IPS-15b (cell line): Measurements from ENCODE around the gene SNX32.

Experiments used
- H3K27me3 ChIP-seq: one replicate; pipeline ENCODE4 v1.6.1; 2013; ENCODE audit warnings: low read length; ENCODE audit not compliant: control insufficient read depth, insufficient read depth
- H3K36me3 ChIP-seq: one replicate; pipeline ENCODE4 v1.6.1; 2013; ENCODE audit warnings: low read length; ENCODE audit not compliant: control insufficient read depth, insufficient read depth
- H3K4me1 ChIP-seq: one replicate; pipeline ENCODE4 v1.6.1; 2013; ENCODE audit warnings: mild to moderate bottlenecking, low read length; ENCODE audit not compliant: control insufficient read depth, insufficient read depth
- H3K4me3 ChIP-seq: one replicate; pipeline ENCODE4 v1.5.1; 2013; ENCODE audit warnings: low read depth, low read length
- H3K9ac ChIP-seq: one replicate; pipeline ENCODE4 v1.6.1; 2013; ENCODE audit warnings: low read depth, mild to moderate bottlenecking, low read length
- H3K9me3 ChIP-seq: one replicate; pipeline ENCODE4 v1.6.1; 2013; ENCODE audit warnings: mild to moderate bottlenecking, low read length; ENCODE audit not compliant: control insufficient read depth, insufficient read depth

Gene SNX32

GRCh38 chr11:65869643-65870306, 36.0 kb downstream of the SNX32 start:
- no peaks in the 10 kb centered on the region for H3K4me1 ChIP-seq
- peaks cover 15% of the 10 kb centered on the region for H3K27me3 ChIP-seq
- peaks cover 8% of the 10 kb centered on the region for H3K36me3 ChIP-seq
- H3K9me3 ChIP-seq, result no peaks in the 10 kb centered on the region
- H3K9ac ChIP-seq, result no peak overlapping the region
- H3K4me3 ChIP-seq, result no peak overlapping the region

GRCh38 chr11:65870307-65870658, 36.5 kb downstream of the SNX32 start:
- Histone ChIP-seq H3K9me3 (no peaks in the 10 kb centered on the region), H3K4me3 (no peak overlapping the region), H3K4me1 (no peaks in the 10 kb centered on the region), H3K36me3 (peaks cover 5% of the 10 kb centered on the region), H3K27me3 (peaks cover 15% of the 10 kb centered on the region), H3K9ac (no peak overlapping the region)

DNA sequence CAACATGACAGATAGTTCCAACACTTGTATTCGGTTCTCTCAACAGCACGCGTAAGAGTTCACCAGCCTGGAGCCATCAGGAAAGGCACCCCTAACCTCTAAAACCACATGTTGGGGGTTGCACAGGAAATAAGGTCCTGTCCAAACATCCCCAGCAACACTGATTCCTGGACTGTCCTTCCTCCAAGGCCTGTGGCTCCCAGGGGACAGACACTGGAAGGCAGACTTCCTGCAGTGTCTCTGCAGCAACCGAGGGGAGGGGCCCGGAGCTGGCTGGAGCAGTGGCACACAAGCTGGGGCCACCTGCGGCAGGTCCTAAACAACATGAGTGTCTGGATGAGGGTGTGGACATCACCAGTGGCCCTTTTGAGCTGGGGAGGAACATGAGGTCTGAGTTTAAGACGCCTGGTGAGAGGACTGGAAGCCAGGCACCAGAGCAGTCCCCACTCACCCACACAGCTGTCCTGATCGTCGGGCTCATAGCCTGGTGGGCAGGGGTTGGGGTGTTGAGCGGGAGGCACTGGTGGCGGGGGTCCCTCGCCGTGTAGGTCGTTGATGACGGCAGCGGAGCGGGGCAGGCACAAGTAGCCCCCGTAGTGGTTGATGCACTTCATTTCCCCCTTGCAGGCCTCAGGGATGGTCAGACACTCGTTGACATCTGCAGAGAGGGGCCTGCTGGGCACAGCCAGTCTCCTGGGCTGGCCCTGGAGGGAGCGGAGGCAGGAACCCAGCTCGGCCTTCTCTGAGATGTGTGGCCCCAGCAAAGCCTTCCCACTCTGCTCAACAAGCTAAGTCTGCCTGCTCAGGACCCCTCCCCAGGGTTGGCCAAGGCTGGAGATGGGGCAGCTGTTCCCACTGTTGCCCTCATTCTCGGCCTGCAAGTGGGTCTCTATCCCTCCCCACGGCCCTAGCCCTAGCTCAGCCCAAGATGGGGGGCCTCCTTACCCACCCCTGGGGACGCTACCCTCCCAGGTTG, 37.2 kb downstream of the SNX32 start:
- Histone ChIP-seq H3K4me3 (no peak overlapping the region), H3K9ac (no peak overlapping the region), H3K27me3 (peaks cover 15% of the 10 kb centered on the region), H3K9me3 (no peaks in the 10 kb centered on the region), H3K36me3 (no peaks in the 10 kb centered on the region), H3K4me1 (no peaks in the 10 kb centered on the region)

- Histone ChIP-seq H3K9me3 (no peaks in the 10 kb centered on the region), H3K9ac (no peak overlapping the region), H3K36me3 (no peaks in the 10 kb centered on the region), H3K27me3 (peaks cover 15% of the 10 kb centered on the region), H3K4me3 (peak overlapping the region; percentile 32), H3K4me1 (no peaks in the 10 kb centered on the region)
These were observed 38.2 kb downstream of the SNX32 start for GRCh38 chr11:65871811-65872548.

DNA sequence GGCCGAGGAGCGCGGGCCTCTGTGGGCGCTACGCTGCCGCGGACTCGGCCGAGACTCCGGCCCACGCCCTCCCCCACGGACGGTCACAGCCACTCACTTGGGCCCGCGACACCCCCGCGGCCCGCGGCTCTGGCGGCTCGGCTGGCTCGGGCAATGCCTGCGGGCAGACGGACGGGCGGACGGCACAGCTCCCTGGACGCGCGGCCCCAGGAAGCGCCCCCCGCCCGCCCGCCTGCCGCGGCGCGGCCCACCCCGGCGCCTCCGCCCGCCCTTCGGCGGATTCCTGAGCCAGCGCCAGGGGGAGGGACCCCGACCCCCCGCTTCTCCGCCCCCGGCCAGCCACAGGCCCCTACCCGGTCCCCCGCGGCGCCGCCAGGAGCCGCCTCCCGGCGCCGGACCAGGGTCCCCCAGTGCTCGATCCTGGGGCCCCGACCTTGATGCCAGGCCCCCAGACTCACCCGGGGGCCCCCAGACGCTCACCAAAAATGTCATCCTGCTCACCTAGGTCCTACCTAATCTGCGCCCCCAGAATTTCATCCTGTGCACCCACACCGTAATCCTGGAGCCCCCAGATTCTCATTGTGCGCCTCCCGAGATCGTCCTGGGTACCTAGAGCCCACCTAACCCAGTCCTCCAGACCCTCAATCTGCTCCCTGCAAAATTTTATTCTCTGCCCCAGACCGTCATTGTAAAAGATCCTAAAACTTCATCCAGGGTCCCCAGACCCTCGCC, 39.0 kb downstream of the SNX32 start, which contains the start of gene EFEMP2:
Gene EFEMP2 (minus strand): TSS at position 215 of the 732 bp plus-strand sequence. CDS start 446 bp downstream, outside the sequence.
- Histone ChIP-seq H3K9ac (no peak within 1 kb of the TSS), H3K4me3 (peak within 1 kb of the TSS; percentile 82), H3K4me1 (no peaks in the 10 kb centered on the region), H3K36me3 (no peaks in the 10 kb centered on the region), H3K9me3 (no peaks in the 10 kb centered on the region), H3K27me3 (peaks cover 15% of the 10 kb centered on the region)

DNA sequence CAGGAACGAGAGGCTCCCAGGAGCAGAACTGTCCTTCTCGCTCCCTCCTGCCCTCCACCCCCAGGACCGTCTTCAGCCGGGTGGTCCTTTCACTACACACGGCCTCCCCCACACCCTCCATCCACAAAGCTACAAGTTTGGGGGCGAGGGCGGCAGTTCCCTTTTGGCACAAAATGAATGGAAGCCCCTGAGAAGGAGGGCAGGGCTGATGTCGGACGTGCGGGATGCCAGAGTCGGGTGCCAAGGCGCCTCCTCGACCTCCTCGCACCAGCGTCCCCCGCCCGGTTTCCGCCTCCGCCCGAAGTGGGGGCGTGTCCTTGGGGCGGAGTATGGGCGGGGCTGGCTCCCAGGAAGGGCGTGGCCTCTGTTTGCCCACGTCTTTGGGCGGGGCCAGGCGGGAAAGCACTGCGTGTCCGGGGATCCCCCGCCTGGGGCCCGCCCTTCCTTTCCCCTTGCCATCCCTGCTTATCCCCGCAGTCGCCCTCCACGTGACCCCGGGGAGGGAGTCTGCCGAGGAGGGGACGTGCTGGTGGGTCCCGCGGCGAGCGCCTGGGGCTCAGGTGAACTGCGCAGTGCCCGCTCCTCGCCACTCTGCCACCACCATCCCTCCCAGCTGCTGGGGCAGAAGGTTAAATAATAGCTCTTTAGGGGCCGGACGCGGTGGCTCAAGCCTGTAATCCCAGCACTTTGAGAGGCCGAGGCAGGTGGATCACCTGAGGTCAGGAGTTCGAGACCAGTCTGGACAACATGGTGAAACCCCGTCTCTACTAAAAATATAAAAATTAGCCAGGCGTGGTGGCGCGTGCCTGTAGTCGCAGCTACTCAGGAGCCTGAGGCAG, 39.8 kb downstream of the SNX32 start:
- H3K4me3 ChIP-seq, result peak overlapping the region; percentile 82
- H3K27me3 ChIP-seq, result peaks cover 14% of the 10 kb centered on the region
- H3K4me1 ChIP-seq, result no peaks in the 10 kb centered on the region

DNA sequence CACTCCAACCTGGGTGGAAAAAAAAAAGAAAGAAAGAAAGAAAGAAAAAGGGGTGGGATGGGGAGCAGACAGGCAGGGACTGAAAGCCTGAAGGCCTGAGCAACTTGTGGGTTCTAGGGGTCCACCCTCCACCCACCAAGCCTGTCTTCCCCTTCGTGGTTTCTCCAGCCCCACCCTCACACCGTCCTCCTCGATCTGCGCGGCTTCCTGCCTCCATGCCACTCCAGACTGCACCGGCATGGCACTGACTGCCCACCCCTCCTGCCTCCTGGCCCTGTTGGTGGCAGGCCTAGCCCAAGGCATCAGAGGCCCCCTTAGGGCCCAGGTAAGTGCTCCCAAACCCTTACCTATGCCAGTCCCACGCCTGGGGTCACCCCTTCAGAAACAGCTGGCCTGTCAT, 45.9 kb downstream of the SNX32 start, which contains the start of gene CTSW:
Gene CTSW (plus strand): TSS at position 221 of the 400 bp plus-strand sequence. CDS start 18 bp downstream, at position 239.
- peaks cover 28% of the 10 kb centered on the region for H3K36me3 ChIP-seq
- H3K9ac ChIP-seq, result no peak within 1 kb of the TSS
- no peaks in the 10 kb centered on the region for H3K9me3 ChIP-seq
- H3K27me3 ChIP-seq, result no peaks in the 10 kb centered on the region
- H3K4me3 ChIP-seq, result no peak within 1 kb of the TSS
- no peaks in the 10 kb centered on the region for H3K4me1 ChIP-seq

More for the DNA sequence above, 39.8 kb downstream of the SNX32 start:
- no peaks in the 10 kb centered on the region for H3K36me3 ChIP-seq
- no peak overlapping the region for H3K9ac ChIP-seq
- H3K9me3 ChIP-seq, result no peaks in the 10 kb centered on the region

DNA sequence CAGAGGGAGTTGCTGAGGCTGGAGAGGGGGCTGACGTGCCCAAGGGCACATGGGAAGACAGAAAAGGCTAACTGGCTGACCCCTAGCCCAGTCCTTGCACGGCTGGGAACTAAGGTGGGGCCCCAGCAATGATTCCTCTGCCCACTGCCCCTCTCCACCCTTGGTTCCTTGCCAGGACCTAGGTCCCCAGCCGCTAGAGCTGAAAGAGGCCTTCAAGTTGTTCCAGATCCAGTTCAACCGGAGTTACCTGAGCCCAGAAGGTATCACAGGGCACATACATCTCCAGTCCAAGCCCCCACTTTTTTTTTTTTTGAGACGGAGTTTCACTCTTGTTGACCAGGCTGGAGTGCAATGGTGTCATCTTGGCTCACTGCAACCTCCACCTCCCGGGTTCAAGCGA, 46.3 kb downstream of the SNX32 start:
- Histone ChIP-seq H3K9ac (no peak overlapping the region), H3K36me3 (peaks cover 31% of the 10 kb centered on the region), H3K27me3 (no peaks in the 10 kb centered on the region), H3K4me3 (no peak overlapping the region), H3K9me3 (no peaks in the 10 kb centered on the region), H3K4me1 (no peaks in the 10 kb centered on the region)

DNA sequence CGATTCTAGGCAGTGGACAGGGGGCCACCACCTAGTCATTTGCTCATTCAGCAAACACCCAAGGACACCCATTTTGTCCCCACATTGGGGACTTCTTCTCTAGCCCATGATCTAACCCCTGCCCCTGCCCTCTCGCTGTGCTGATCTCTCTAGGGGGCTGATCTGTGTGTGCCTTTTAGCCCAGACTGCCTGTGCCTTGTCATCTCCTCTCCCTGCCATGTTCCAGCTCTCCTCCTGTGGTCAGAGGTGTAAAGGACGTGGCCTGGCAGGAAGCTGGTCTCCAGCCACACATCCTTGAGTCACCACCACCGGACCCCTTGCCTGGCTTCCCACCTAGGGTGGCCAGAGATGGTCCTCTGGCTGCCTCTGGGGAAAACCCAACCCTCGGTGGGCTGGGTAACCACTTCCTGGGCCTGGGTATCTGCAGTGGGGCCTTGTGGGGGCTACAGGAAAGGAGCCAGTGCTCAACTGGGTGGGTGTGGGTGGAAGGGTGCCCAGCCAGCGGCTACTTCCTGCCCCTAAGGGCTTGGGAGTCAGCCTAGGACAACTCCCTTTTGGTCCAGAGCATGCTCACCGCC, 47.2 kb downstream of the SNX32 start:
- H3K9me3 ChIP-seq, result no peaks in the 10 kb centered on the region
- H3K4me3 ChIP-seq, result no peak overlapping the region
- no peak overlapping the region for H3K9ac ChIP-seq
- H3K4me1 ChIP-seq, result no peaks in the 10 kb centered on the region
- H3K27me3 ChIP-seq, result no peaks in the 10 kb centered on the region
- peaks cover 35% of the 10 kb centered on the region for H3K36me3 ChIP-seq
